HG02642 (cell line): ENCODE results near the gene AHCYL2.
"Not testable (repeated sequence)": the region's sequence is repeated elsewhere in the genome, so short reads cannot be mapped to it uniquely, and the experiment has no call there.

Experiments
- ATAC-seq: cut with Tn5 transposase; IDR thresholded peaks from one replicate; pipeline ENCODE4 v1.9.1; 2021; ENCODE audit warnings: mild to moderate bottlenecking; ENCODE audit not compliant: unreplicated experiment, poor library complexity

The AHCYL2 gene

GRCh38 chr7:129341816-129342806, 117.3 kb downstream of the AHCYL2 start:
- no peak for ATAC-seq

- ATAC-seq: no peak
Measured at GRCh38 chr7:129343099-129343700, 118.4 kb downstream of the AHCYL2 start.

GRCh38 chr7:129347330-129347729, 122.5 kb downstream of the AHCYL2 start:
- ATAC-seq: no peak

GRCh38 chr7:129348023-129348740, 123.4 kb downstream of the AHCYL2 start:
- no peak for ATAC-seq

GRCh38 chr7:129351320-129351719, 126.5 kb downstream of the AHCYL2 start:
- no peak for ATAC-seq

- ATAC-seq: not testable (repeated sequence)
Measured at GRCh38 chr7:129353104-129353503, 128.3 kb downstream of the AHCYL2 start.

GRCh38 chr7:129354428-129355157, 129.8 kb downstream of the AHCYL2 start:
- ATAC-seq: no peak

- ATAC-seq: no peak
Measured at GRCh38 chr7:129356176-129356575, 131.3 kb downstream of the AHCYL2 start.

- no peak for ATAC-seq
Measured at GRCh38 chr7:129359176-129359575, 134.3 kb downstream of the AHCYL2 start.

- no peak for ATAC-seq
Measured at GRCh38 chr7:129359638-129360037, 134.8 kb downstream of the AHCYL2 start.

- no peak for ATAC-seq
Measured at GRCh38 chr7:129361771-129362170, 136.9 kb downstream of the AHCYL2 start.

- ATAC-seq: no peak
Measured at GRCh38 chr7:129362496-129362895, 137.7 kb downstream of the AHCYL2 start.

GRCh38 chr7:129367349-129367699, 142.5 kb downstream of the AHCYL2 start:
- no peak for ATAC-seq

GRCh38 chr7:129367700-129368388, 143.0 kb downstream of the AHCYL2 start:
- peak; percentile 77 for ATAC-seq

GRCh38 chr7:129368389-129368986, 143.7 kb downstream of the AHCYL2 start:
- ATAC-seq: peak; percentile 45

GRCh38 chr7:129369447-129369846, 144.6 kb downstream of the AHCYL2 start:
- ATAC-seq: not testable (repeated sequence)

GRCh38 chr7:129370812-129371211, 146.0 kb downstream of the AHCYL2 start:
- ATAC-seq: no peak

GRCh38 chr7:129371487-129371886, 146.7 kb downstream of the AHCYL2 start:
- no peak for ATAC-seq
